Panc1 (cell line): ENCODE measurements around the gene ARHGAP25. TPM values are rescaled to one million over a fixed set of nuclear protein-coding genes. Genes with fewer than 3 reads are reported as not detected.

ENCODE experiments used
- ATAC-seq: fragments of 200-7000 bp; cut with Tn5 transposase; 2 replicates; pipeline ENCODE4 v1.9.1; 2020; ENCODE audit warnings: mild to moderate bottlenecking, moderate library complexity
- BruUV-seq: library from RNA; stranded (reverse); fragments of 400-500 nt; replicated peaks from 2 replicates; lab custom pipeline; 2021; lab: Mats Ljungman, UMichigan
- CTCF ChIA-PET: fragments of 300-600 bp; sonication (Branson Sonifier 250); formaldehyde crosslinking; loops from one replicate; lab custom pipeline; 2022; ENCODE audit warnings: antibody characterized with exemption; lab: Charles Lee
- POLR2A ChIA-PET: fragments of 300-600 bp; sonication (Branson Sonifier 250); formaldehyde crosslinking; loops from one replicate; lab custom pipeline; 2022; ENCODE audit warnings: antibody characterized with exemption; lab: Charles Lee
- DNase-seq: peaks from one replicate; pipeline ENCODE4 v3.0.0-alpha.2; 2010; ENCODE audit warnings: low read depth, low spot score
- H3K27ac ChIP-seq: 2 replicates; pipeline ENCODE4 v1.5.1; 2011; ENCODE audit warnings: mild to moderate bottlenecking, low read length, inconsistent platforms
- H3K27me3 ChIP-seq: fragments of 200-500 bp; sonication (Bioruptor generic); 2 replicates; pipeline ENCODE4 v1.6.0; 2014; ENCODE audit warnings: low read length, inconsistent platforms; ENCODE audit not compliant: control insufficient read depth, insufficient read depth
- H3K36me3 ChIP-seq: fragments of 200-500 bp; sonication (Bioruptor generic); 2 replicates; pipeline ENCODE4 v1.5.1; 2014; ENCODE audit warnings: inconsistent platforms, mild to moderate bottlenecking, low read length, moderate library complexity; ENCODE audit not compliant: control insufficient read depth, insufficient read depth
- H3K4me1 ChIP-seq: 2 replicates; pipeline ENCODE4 v1.5.1; 2011; ENCODE audit warnings: inconsistent platforms, mild to moderate bottlenecking, low read length, moderate library complexity; ENCODE audit not compliant: control insufficient read depth, insufficient read depth
- H3K4me3 ChIP-seq, 2 experiments: 2 replicates each; pipeline ENCODE4 v1.5.1; 2011 to 2012; ENCODE audit warnings: low read depth in 2 of 2, low read length in 2 of 2, mild to moderate bottlenecking in 2 of 2, inconsistent platforms in 1 of 2, moderate library complexity in 1 of 2
- H3K9me3 ChIP-seq: fragments of 200-500 bp; sonication (Bioruptor generic); 2 replicates; pipeline ENCODE4 v1.5.1; 2014; ENCODE audit warnings: low read depth, mild to moderate bottlenecking, inconsistent platforms, low read length, moderate library complexity; ENCODE audit not compliant: control insufficient read depth, insufficient read depth
- CTCF ChIP-seq: fragments of 450-650 bp; IDR thresholded peaks from 2 replicates; pipeline ENCODE4 v1.5.1; 2017; ENCODE audit warnings: mild to moderate bottlenecking
- POLR2AphosphoS5 ChIP-seq: IDR thresholded peaks from 2 replicates; pipeline ENCODE4 v1.6.1; 2012; ENCODE audit warnings: mild to moderate bottlenecking, low read depth, low read length, moderate library complexity
- SIN3A ChIP-seq: IDR thresholded peaks from 2 replicates; pipeline ENCODE4 v1.6.1; 2012; ENCODE audit warnings: low read depth, mild to moderate bottlenecking, low read length, moderate library complexity, borderline replicate concordance; ENCODE audit not compliant: insufficient read depth
- TCF7L2 ChIP-seq: IDR thresholded peaks from 2 replicates; pipeline ENCODE4 v1.6.1; 2011; ENCODE audit warnings: mild to moderate bottlenecking, low read depth, low read length, inconsistent platforms
- in situ Hi-C: cut with HindIII; loops from 2 replicates; pipeline ENCODE4 v1.10.0; 2016; ENCODE audit warnings: low sequenced_read_pairs, low pct_unique_long_range_greater_than_20kb
- intact Hi-C: fragments of 100-400 bp; cut with micrococcal nuclease; formaldehyde crosslinking; loops from one replicate; pipeline ENCODE4 v1.10.0; 2022; ENCODE audit not compliant: unreplicated experiment
- total RNA-seq: library from RNA; stranded (reverse); gene quantifications from one replicate; pipeline ENCODE4 v1.2.1, GENCODE V29; 2021; ENCODE audit not compliant: unreplicated experiment
- TF ChIP-seq, protein P1 (sequence below), 2 experiments: IDR thresholded peaks; 2 replicates each; pipeline ENCODE4 v1.6.1; 2011 to 2012; ENCODE audit warnings: low read depth in 2 of 2, control low read depth in 1 of 2, low read length in 1 of 2, mild to moderate bottlenecking in 1 of 2, moderate library complexity in 1 of 2; ENCODE audit not compliant: insufficient read depth in 1 of 2

ARHGAP25 gene
- total RNA-seq, 1 experiment from 2014 or later, result 0.49 TPM

DNA sequence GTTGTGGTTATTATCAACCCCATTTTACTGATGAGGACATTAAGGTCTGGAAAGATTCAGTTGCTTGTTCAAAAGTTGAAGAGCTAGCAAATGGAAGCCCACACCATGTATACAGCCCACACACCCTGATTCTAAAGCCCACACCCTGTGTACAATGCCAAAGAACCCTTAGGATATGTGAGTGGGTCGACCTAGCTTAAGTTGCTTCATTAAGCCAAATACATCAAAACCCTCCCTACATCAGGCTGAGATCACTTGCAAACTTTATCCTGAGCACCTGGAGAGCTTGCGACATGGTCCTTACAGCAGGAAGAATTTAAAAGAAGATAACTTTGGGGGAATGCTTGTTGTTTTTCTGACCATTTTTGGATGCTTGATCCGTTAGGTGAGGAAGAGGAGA is 435 bp upstream of the ARHGAP25 start:
- in situ Hi-C loops, result no loop called here
- CTCF ChIA-PET, result no interaction called here

GRCh38 chr2:68736086-68736485 is 1.5 kb downstream of the ARHGAP25 start:
- Histone ChIP-seq H3K4me1 (no peaks in the 10 kb centered on the region), H3K4me3 (no peak overlapping the region), H3K27me3 (no peaks in the 10 kb centered on the region), H3K36me3 (no peaks in the 10 kb centered on the region), H3K27ac (no peak overlapping the region), H3K9me3 (no peaks in the 10 kb centered on the region)
- in situ Hi-C loops, result no loop called here
- no TSS peak for BruUV-seq
- no peak for TF ChIP-seq SIN3A
- TF ChIP-seq CTCF, result no peak
- no peak for TF ChIP-seq POLR2AphosphoS5
- no peak for TF ChIP-seq TCF7L2
- TF ChIP-seq, protein P1, sequence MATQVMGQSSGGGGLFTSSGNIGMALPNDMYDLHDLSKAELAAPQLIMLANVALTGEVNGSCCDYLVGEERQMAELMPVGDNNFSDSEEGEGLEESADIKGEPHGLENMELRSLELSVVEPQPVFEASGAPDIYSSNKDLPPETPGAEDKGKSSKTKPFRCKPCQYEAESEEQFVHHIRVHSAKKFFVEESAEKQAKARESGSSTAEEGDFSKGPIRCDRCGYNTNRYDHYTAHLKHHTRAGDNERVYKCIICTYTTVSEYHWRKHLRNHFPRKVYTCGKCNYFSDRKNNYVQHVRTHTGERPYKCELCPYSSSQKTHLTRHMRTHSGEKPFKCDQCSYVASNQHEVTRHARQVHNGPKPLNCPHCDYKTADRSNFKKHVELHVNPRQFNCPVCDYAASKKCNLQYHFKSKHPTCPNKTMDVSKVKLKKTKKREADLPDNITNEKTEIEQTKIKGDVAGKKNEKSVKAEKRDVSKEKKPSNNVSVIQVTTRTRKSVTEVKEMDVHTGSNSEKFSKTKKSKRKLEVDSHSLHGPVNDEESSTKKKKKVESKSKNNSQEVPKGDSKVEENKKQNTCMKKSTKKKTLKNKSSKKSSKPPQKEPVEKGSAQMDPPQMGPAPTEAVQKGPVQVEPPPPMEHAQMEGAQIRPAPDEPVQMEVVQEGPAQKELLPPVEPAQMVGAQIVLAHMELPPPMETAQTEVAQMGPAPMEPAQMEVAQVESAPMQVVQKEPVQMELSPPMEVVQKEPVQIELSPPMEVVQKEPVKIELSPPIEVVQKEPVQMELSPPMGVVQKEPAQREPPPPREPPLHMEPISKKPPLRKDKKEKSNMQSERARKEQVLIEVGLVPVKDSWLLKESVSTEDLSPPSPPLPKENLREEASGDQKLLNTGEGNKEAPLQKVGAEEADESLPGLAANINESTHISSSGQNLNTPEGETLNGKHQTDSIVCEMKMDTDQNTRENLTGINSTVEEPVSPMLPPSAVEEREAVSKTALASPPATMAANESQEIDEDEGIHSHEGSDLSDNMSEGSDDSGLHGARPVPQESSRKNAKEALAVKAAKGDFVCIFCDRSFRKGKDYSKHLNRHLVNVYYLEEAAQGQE (IDR thresholded peaks at IDR 0.05; ENCODE audit: insufficient read depth in 1 of 2, low read depth in 2 of 2, low read length in 1 of 2), result no peak
- no peak for ATAC-seq
- CTCF ChIA-PET, result no interaction called here
- DNase-seq, result no peak
- POLR2A ChIA-PET, result no interaction called here
- intact Hi-C loops, result no loop called here

More for the DNA sequence above, 435 bp upstream of the ARHGAP25 start:
- H3K4me3 ChIP-seq, result no peak overlapping the region
- DNase-seq, result no peak
- no peaks in the 10 kb centered on the region for H3K4me1 ChIP-seq
- H3K36me3 ChIP-seq, result no peaks in the 10 kb centered on the region
- TF ChIP-seq, protein P1 (IDR thresholded peaks at IDR 0.05; ENCODE audit: insufficient read depth in 1 of 2, low read depth in 2 of 2, low read length in 1 of 2), result no peak
- TF ChIP-seq TCF7L2, result no peak
- no peak for TF ChIP-seq SIN3A
- no peak for TF ChIP-seq POLR2AphosphoS5
- no peak for TF ChIP-seq CTCF
- POLR2A ChIA-PET, result no interaction called here
- no TSS peak for BruUV-seq
- H3K27me3 ChIP-seq, result no peaks in the 10 kb centered on the region
- no peak for ATAC-seq
- H3K27ac ChIP-seq, result no peak overlapping the region
- intact Hi-C loops, result no loop called here
- no peaks in the 10 kb centered on the region for H3K9me3 ChIP-seq
